HG03565 (cell line): ENCODE measurements around the gene SMAD9.

Experiments used
- ATAC-seq: cut with Tn5 transposase; IDR thresholded peaks from one replicate; pipeline ENCODE4 v1.9.1; 2021; ENCODE audit warnings: mild to moderate bottlenecking, moderate library complexity; ENCODE audit not compliant: unreplicated experiment

Gene SMAD9

DNA sequence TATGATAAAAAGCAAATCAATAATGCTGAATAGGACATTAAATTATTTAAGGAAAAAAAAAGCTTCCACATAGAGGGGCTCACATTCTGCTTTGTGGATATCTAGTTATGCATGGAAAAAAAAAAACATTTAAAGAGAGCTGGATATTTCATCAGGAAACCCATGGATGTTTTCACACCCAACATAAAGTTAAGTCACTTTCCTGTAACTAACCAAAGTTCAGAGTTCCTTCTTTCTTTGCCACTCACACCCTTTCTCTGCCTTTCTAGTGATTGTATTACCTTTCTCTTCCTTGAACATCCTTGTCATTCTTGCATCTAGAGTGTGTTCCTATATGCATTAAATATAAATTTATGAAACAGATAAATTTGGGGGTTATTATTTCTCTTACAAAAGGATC, 53.8 kb downstream of the SMAD9 start:
- ATAC-seq = no peak

DNA sequence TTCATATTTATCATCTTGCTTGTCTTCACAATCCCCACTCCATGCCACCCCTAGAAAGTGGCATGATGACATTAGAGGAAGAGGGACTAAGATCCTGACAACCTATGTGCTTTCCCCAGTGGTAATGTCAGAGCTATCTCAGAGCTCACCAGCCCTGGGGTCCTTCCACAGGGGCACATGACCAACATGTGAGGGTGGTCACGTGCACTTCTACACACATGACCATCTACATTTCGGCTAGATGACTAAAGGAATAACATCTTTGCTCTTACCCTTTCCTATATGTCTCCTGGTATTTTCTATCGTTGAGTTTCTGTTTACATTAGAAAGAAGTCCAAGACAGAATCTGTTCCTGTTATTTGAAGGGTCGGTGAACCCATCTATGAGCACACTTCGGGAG, 54.8 kb downstream of the SMAD9 start:
- no peak for ATAC-seq

DNA sequence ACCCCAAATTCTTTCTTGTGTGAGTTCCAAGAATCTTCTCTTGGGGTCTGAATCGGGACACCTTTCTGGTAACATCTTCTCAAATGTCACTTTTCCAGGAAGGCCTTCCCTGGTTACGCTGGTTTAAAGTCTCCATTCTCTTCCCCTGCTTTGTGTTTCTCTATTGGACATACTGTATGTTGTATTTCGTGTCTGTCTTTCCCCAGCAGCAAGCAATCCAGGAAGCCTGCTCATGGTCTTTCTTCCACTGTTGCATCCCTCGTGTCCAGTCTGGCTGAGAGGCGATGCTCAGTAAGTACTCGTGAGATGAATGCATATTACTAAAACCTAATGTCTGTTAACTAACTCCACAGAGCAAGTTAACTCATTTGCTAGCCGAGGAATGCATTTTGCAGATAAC, 57.3 kb downstream of the SMAD9 start:
- no peak for ATAC-seq

DNA sequence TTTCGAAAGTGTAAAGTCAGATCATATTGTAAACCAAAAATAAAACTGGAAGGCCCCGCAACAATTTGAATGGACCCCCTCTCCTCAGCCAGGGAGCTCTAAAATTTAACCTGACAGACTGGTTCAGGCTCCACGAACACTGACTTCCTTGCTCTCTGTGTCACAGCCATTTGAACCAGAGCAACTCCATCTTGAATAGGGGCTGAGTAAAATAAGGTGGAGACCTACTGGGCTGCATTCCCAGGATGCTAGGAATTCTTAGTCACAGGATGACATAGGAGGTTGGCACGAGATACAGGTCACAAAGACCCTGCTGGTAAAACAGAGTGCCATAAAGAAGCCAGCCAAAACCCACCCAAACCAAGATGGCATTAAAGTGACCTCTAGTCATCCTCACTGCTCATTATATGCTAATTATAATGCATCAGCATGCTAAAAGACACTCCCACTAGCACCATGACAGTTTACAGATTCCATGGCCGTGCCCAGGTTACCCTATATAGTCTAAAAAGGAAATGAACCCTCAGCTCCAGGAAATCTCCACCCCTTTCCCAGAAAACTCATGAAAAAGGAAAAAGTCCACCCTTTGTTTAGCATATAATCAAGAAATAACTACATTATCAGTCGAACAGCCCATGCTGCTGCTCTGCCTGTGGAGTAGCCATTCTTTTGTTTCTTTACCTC, 57.9 kb downstream of the SMAD9 start:
- no peak for ATAC-seq

DNA sequence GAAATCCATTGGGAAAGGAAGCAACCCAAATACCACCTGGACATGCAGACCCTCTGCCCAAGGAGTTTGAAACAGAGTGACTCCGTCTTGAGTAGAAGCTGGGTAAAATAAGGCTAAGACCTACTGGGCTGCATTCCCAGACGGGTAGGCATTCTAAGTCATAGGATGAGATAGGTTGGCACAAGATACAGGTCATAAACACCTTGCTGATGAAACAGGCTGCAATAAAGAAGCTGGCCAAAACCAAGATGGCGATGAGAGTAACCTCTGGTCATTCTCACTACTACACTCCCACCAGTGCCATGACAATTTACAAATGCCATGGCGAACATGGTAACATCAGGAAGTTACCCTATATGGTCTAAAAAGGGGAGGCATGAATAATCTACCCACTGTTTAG, 60.8 kb downstream of the SMAD9 start:
- no peak for ATAC-seq

DNA sequence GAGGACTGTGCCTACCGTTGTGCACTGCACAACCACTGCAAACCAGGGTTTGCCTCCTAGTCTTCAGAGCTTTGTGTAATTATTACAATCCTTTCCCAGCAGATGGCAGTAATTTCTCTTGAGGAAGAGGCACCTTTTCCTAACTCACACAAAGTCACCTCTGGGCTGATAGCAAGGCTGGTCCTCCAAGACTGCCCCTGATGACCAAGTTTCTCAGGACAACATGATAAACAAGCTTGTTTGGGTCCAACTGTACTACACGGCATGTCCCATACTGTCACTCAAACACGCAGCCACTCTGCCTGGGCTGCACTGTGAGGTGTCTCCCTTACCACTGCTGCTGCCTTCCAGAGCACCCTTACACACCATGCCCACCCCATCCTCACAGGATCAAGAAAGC, 61.7 kb downstream of the SMAD9 start:
- ATAC-seq = peak; percentile 90

DNA sequence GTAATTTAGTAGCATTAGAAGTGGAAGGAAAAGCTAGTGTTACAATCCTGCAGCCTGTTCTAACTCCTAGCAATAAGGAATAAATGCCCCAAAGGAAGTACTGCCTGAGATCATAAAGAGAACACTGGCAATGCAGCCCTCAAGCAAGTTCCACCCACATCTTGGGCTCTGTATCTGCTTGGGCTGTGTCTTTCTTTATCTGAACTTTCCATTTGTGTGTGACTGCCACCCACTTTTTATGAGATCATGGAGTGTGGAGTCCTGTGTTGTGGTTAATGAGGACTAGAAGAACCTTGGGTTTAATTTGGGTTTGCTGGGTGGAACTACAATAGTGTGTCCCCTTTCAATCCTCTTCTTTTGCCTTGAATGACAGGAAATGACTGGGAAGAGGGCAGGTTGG, 62.8 kb downstream of the SMAD9 start:
- ATAC-seq = no peak

DNA sequence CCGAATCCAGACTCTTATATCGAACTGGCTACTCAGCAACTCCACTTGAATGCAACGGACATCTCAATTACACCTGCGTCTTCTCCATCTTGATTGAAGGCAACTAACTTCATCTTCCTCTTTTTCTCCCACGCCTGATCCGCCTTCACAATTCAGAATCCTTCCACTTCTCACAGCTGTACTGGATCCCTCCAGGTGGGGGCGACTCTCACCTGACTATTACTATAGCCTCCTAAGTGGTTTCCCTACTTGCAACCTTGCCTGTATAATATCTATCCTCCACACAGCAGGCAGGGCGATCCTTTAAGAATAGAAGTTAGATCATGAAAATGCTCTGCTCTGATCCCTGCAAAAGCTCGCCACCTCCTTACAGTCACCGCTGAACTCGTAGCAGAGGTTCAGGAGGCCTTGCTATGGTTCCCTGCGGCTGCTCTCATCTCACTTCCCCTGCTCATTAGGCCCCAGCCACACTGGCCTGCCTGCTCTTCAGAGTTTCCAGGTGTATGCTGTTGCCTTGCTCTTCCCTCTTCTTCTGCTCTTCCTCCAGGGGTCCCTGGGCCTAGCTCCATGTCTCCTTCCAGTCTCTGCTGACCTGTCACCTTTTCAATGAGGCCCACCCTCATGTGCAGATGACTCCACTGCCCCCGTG, 69.1 kb downstream of the SMAD9 start:
- ATAC-seq = no peak

DNA sequence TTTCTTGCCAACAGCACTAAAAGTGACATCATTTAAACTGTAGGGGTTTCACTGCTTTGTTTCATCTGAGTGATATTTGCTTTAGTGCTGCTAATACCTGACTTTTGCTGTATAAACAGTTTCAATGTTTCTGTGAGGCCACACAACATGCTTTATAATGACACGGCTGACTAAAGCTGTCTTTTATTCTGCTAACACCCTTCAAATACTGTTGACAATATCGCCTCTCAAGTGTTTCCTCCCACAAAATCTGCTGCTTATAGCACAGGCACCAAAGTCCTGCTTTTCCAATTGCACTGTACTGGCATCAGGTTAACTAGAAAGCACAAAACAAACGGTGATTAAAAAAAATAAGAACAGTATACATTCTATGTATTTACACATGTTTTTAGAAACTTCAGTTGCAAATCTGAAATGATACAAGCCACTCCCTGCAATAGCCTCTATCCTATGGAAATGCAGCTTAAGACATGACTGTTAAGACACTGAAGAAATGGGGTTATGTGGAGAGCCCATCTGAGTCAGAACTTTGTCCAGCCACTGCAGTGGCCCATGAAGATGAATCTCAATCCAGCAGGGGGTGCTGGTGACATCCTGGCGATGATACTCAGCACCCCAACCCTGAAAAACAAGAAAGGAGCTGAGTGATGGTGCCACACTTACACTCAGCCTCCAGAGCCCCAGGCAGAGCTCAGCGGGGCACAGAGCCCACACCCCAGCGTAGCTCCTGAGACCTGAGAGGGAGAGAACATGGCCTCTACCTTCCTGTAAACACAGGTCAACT, 71.6 kb downstream of the SMAD9 start:
- no peak for ATAC-seq

DNA sequence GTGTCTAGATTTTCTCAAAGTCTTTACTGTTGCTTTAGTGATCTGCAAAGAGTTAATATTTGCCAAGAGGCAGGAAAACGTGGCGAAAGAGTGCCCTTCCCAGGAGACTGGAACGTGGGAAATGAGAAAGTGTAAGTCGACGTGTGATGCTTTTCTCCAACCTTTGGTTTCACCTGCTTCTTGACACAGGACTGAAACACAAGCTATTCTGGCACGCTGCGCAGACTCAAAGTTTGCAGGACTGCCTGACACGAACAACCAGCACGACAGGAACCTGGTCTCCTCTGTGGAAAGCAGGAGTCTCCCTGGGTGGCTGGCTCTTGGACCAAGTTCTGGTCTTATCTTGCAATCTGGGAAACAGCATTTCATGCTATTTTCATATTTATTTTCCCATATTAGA, 72.4 kb downstream of the SMAD9 start:
- ATAC-seq = no peak

DNA sequence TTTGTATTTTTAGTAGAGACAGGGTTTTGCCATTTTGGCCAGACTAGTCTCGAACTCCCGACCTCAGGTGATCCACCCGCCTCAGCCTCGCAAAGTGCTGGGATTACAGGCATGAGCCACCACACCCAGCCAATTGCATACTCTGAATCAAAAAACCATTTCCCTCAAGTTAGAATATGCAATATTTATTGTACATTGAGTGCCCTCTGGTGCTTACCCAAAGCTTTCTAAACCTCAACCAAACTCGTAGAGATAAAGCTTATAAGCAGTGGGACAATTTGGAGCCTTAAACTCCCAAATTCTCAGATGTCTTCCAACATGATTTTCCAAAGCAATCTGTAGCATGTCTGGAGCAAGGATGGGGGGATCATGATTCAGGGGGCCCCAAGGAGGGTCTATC, 78.6 kb downstream of the SMAD9 start:
- no peak for ATAC-seq

DNA sequence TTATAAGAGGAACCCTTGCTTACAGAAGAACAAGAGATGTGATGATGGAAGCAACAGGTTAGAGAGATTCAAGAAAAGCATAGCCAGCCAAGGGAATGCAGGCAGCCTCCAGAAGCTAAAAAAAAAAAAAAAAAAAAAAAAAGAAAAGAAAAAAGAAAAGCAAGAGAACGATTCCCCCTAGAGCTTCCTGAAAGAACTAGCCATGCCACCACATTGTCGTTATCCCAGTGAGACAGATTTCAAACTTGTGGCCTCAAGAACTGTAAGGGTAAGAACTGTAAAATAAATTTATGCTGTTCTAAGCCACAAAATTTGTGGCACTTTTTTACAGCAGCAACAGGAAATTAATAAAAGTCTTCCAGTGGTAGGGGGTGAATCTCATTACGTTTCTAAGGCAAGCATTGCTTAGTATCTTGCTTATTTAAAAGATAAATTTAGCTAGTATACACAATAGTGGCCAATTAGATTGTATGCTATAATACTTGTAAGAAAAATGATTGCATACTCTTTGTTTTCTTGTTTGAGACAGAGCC, 79.3 kb downstream of the SMAD9 start:
- no peak for ATAC-seq

DNA sequence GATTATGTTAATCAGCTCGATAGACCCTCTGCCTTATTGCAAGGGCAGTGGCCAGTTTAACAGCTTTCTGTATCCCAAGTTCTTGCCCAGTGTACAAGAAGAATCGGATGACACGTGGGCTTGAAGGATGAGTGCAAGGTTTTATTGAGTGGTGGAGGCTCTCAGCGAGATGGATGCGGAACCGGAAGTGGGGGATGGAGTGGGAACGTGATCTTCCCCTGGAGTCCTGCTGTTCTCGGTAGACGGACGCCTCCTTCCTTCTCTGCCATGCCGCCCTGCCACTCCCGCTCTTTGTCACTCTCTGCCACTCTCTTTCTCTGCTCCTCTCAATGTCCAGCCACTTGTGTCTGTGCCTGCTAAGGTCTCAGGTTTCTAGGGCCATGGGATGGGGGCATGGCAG, 80.1 kb downstream of the SMAD9 start:
- no peak for ATAC-seq

DNA sequence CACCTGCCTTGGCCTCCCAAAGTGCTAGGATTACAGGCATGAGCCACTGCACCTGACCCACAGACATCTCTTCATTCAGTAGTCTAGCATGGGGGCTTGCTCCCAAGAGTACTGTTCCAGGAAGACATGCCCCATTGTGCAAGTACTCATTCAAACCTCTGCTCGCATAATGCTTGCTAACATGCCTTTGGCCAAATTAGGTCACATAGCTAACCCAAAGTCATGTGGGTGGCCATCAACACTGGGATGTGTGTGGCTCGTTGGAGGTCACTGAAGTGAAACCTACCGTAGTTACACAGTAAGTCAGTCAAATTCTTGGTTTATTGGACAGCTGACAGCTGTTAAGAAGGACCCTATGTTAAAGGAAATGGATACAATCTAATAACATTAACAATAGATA, 80.8 kb downstream of the SMAD9 start:
- no peak for ATAC-seq

DNA sequence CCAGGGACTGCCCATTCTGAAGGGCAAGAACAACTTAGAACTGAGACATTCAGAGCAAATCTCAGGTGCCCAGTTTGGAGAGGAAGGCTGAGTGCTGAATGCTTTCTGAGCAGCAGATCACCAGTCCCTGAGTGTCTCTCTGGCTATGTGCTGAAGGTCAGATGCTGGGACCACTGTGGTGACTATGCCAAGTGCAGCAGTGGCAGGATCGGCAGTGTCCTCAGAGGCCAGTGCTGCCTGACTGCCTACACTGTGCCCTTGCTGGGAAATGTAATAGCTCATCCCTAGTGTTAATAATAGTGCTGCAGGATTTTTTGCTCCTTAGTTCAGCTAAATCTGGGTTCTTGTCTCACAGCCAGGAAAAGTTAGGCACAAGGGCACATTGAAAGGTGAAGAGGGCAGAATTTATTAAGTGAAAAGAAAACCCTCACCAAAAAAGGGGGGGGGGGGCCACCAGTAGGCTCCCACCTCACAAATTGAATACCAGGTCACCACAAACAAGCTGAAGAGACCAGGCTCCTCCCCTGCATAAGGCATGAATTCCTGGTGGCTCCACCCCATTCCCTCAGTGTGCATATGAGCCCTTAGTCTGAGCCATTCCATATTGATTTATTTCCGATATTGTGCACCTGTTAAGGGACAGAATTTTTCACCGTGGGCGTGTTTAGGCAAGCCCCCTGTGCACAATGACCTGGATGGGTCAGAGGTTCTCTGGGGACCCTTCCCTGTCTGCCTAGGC, 82.5 kb downstream of the SMAD9 start:
- ATAC-seq = no peak

DNA sequence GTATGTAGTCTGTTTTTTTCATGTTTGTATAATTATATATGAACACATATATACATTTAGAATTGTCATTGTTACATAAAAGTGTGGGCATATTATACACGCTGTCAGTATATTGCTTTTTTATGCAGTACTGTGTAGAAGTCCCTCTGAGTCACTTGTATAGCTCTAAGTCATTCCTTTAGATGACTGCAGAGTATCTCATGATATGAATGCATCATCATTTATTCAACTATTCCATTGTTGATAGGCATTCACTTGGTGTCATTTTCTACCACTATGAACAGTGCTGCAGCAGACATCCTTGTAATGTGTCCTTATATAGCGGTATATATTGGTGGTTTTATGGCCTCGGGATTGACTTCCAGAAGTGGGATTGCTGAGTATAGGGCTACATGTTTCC, 85.7 kb downstream of the SMAD9 start:
- ATAC-seq = no peak

DNA sequence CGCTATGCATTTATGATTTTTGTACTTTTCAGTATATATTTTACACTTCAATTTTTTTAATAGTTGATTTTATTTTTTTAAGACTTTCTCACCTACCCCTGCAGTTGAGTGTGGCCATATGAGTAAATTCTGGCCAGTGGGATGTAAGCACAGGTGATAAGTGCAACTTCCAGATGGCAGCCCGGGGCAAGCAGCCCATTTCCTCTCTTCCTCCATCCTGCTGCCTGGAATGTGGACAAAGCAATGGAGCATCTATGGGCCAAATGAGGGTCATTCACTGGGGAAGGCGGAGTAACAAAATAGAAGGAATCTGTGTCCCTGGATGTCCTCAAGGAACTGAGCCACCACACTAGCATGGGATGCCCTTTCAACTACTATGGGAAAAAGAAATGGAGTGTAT, 88.7 kb downstream of the SMAD9 start:
- no peak for ATAC-seq

DNA sequence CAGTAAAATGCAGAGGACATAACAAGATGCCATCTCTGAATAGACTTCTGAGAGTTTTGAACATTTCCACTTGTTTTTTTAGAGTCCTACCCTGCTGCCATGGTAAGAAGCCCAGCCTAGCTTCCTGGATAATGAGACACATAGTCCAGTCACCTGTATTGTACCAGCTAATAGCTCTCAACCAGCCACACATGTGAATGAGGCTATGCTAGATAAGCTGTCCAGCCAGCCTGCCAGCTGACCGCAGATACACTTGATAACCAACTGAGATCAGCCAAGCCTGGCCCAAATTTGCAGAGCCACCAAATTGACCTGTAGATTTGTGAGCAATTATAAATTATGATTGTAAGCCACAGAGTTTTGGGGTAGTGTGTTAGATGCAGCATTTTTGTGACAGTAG, 90.3 kb downstream of the SMAD9 start:
- no peak for ATAC-seq

DNA sequence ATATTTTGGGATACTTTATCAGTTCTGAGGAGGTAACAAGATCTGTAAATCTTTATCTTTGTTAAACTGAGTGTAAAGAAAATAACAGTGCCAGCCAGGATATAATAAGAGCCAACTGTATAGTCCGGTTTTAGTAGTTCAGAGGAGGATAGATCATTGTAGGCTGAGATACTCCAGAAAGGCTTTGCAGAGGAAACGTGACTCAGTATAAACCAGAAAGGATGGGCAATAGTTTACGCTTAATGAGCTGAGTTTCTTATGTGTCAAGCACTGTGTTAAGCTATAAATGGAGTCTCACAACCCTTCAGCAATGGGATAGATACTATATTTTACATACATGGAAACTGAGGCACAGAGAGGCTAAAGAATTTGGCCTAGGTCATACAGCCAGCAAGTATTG, 97.3 kb downstream of the SMAD9 start:
- no peak for ATAC-seq

DNA sequence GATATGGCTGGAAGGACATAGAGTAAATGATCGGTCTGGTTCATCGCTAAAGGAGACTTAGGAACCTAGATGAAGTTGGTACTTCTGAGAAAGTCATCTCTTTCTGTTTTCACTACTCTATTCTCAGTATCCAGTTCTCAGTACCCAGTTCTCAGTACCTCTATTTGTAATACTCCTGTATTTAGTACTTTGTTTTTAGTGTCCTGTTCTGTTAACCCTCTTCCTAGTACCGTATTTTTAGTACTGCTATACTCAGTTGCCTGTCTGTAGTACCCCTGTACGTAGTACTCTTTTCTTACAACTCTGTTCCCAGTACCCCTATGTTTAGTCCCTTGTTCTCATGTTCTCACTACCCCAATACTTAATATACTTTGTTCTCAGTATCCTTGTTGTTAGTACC, 99.8 kb downstream of the SMAD9 start:
- ATAC-seq = peak; percentile 42

DNA sequence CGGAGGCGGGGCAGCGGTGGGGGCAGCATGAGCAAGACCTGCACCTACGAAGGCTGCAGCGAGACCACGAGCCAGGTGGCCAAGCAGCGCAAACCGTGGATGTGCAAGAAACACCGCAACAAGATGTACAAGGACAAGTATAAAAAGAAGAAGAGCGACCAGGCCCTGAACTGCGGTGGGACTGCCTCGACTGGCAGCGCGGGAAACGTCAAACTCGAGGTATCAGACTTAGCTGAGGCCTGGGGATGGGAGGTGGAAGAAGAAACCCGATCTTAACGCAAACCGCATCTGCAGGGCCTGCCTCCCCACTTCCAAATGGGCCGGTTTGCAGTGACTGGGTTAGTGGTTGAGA, 100.3 kb downstream of the SMAD9 start:
- peak; percentile 2 for ATAC-seq
